ENCODE measurements around the gene ZCCHC17. TPM values are rescaled to one million over a fixed set of nuclear protein-coding genes. Genes with fewer than 3 reads are reported as not detected.

The ZCCHC17 gene
- total RNA-seq, 1 experiment from 2014 or later: 42.0 TPM

- TF ChIP-seq, protein P1, sequence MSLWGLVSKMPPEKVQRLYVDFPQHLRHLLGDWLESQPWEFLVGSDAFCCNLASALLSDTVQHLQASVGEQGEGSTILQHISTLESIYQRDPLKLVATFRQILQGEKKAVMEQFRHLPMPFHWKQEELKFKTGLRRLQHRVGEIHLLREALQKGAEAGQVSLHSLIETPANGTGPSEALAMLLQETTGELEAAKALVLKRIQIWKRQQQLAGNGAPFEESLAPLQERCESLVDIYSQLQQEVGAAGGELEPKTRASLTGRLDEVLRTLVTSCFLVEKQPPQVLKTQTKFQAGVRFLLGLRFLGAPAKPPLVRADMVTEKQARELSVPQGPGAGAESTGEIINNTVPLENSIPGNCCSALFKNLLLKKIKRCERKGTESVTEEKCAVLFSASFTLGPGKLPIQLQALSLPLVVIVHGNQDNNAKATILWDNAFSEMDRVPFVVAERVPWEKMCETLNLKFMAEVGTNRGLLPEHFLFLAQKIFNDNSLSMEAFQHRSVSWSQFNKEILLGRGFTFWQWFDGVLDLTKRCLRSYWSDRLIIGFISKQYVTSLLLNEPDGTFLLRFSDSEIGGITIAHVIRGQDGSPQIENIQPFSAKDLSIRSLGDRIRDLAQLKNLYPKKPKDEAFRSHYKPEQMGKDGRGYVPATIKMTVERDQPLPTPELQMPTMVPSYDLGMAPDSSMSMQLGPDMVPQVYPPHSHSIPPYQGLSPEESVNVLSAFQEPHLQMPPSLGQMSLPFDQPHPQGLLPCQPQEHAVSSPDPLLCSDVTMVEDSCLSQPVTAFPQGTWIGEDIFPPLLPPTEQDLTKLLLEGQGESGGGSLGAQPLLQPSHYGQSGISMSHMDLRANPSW (CRISPR knock-in tag; conservative IDR thresholded peaks at IDR 0.05; ENCODE audit: low read depth): no peak
- TF ChIP-seq NFE2L1 (CRISPR knock-in tag; IDR thresholded peaks at IDR 0.05): no peak
- no peak for TF ChIP-seq JUN (CRISPR knock-in tag; IDR thresholded peaks at IDR 0.05)
These were observed 30.3 kb upstream of the ZCCHC17 start (continued) for GRCh38 chr1:31266547-31266946.

GRCh38 chr1:31272369-31272768 lies 24.5 kb upstream of the ZCCHC17 start:
- POLR2A ChIA-PET: interaction anchor here (0.6 kb wide), 1 partner anchor 82 kb away, joined by 7 read pairs; no protein-coding TSS in a partner anchor
- Mint-ChIP-seq H3K4me1 (no peaks in the 10 kb centered on the region), H3K27ac (no peak overlapping the region), H3K4me3 (no peak overlapping the region), H3K9me3 (no peaks in the 10 kb centered on the region), H3K27me3 (ENCODE audit: low read depth) (no peaks in the 10 kb centered on the region), H3K36me3 (peaks cover 64% of the 10 kb centered on the region)
- CTCF ChIA-PET: interaction anchor here (1.7 to 2.6 kb wide), 2 partner anchors 86 to 89 kb away, joined by 3 to 10 read pairs; no protein-coding TSS in a partner anchor
- ATAC-seq (no peak), DNase-seq (ENCODE audit: low spot score) (no peak)
- no peak for TF ChIP-seq NFYB (CRISPR knock-in tag; conservative IDR thresholded peaks at IDR 0.05; ENCODE audit: low read depth)
- no peak for TF ChIP-seq ERG (CRISPR knock-in tag; IDR thresholded peaks at IDR 0.05)
- TF ChIP-seq OVOL2 (CRISPR knock-in tag; IDR thresholded peaks at IDR 0.05; ENCODE audit: borderline replicate concordance): no peak
- TF ChIP-seq ATF6 (CRISPR knock-in tag; IDR thresholded peaks at IDR 0.05): no peak
- TF ChIP-seq FOXK1 (CRISPR knock-in tag; IDR thresholded peaks at IDR 0.05): no peak
- TF ChIP-seq, protein P2, sequence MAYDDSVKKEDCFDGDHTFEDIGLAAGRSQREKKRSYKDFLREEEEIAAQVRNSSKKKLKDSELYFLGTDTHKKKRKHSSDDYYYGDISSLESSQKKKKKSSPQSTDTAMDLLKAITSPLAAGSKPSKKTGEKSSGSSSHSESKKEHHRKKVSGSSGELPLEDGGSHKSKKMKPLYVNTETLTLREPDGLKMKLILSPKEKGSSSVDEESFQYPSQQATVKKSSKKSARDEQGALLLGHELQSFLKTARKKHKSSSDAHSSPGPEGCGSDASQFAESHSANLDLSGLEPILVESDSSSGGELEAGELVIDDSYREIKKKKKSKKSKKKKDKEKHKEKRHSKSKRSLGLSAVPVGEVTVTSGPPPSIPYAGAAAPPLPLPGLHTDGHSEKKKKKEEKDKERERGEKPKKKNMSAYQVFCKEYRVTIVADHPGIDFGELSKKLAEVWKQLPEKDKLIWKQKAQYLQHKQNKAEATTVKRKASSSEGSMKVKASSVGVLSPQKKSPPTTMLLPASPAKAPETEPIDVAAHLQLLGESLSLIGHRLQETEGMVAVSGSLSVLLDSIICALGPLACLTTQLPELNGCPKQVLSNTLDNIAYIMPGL (CRISPR knock-in tag; IDR thresholded peaks at IDR 0.05): no peak
- no peak for TF ChIP-seq MXD4 (CRISPR knock-in tag; IDR thresholded peaks at IDR 0.05; ENCODE audit: borderline replicate concordance)
- TF ChIP-seq, protein P3, sequence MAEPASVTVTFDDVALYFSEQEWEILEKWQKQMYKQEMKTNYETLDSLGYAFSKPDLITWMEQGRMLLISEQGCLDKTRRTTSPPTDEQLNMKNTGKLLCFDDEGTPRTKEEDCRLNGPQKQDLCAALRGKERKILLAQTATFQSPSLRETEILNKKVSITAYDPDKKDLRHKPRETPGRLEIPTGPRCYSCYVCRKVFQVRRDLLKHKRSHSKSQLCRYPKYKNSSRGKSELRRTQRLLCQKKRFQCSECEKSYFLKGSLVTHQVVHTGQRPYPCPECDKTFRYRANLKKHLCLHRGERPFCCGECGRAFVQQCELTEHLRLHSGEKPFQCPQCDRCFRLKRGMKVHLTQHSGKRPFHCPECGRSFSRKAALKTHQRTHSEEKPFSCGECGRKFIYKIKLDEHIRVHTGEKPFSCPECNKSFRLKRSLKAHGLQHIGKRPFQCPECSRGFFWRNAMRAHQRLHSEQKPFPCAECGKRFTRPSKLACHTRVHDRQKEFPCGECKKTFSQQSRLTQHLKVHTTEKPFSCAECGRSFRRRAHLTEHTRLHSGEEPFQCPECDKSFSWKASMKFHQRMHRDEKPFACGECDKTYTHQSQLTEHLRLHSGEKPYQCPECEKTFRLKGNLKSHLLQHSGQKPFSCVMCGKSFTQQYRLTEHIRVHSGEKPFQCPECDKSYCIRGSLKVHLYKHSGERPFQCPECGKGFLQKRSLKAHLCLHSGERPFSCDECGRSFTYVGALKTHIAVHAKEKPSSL (CRISPR knock-in tag; conservative IDR thresholded peaks at IDR 0.05): no peak
- TF ChIP-seq FOXP4 (CRISPR knock-in tag; IDR thresholded peaks at IDR 0.05): no peak
- no peak for TF ChIP-seq TCF7 (CRISPR knock-in tag; IDR thresholded peaks at IDR 0.05; ENCODE audit: low read depth)
- no peak for TF ChIP-seq ZNF281 (CRISPR knock-in tag; IDR thresholded peaks at IDR 0.05)
- TF ChIP-seq, protein P1 (CRISPR knock-in tag; conservative IDR thresholded peaks at IDR 0.05; ENCODE audit: low read depth): no peak

All from WTC11 (cell line).